GM23248 (cell line): Measurements from ENCODE around the gene MCOLN1. TPM values are rescaled to one million over a fixed set of nuclear protein-coding genes. Genes with fewer than 3 reads are reported as not detected.

Source experiments
- DNase-seq: peaks from one replicate; pipeline ENCODE4 v3.0.0-alpha.2; 2015
- H2AFZ ChIP-seq: fragments of 200-600 bp; sonication (generic); 2 replicates; pipeline ENCODE4 v1.6.1; 2016; ENCODE audit warnings: antibody characterized with exemption
- H3F3A ChIP-seq: fragments of 200-600 bp; sonication (generic); 2 replicates; pipeline ENCODE4 v1.6.1; 2016; ENCODE audit warnings: mild to moderate bottlenecking, antibody characterized with exemption, mixed run types; ENCODE audit not compliant: insufficient read depth
- H3K27ac ChIP-seq: fragments of 200-600 bp; sonication (generic); 2 replicates; pipeline ENCODE4 v1.5.1; 2016; ENCODE audit warnings: mild to moderate bottlenecking
- H3K27me3 ChIP-seq: fragments of 200-600 bp; sonication (generic); replicated peaks from 2 replicates; pipeline ENCODE4 v1.6.1; 2016; ENCODE audit warnings: mild to moderate bottlenecking; ENCODE audit not compliant: insufficient read depth
- H3K36me3 ChIP-seq: fragments of 200-600 bp; sonication (generic); 2 replicates; pipeline ENCODE4 v1.6.1; 2016; ENCODE audit warnings: low read depth, mild to moderate bottlenecking
- H3K4me1 ChIP-seq: fragments of 200-600 bp; sonication (generic); 2 replicates; pipeline ENCODE4 v1.6.1; 2016; ENCODE audit warnings: mild to moderate bottlenecking; ENCODE audit not compliant: insufficient read depth
- H3K4me2 ChIP-seq: fragments of 200-600 bp; sonication (generic); one replicate; pipeline ENCODE4 v1.6.1; 2016; ENCODE audit warnings: mild to moderate bottlenecking; ENCODE audit not compliant: unreplicated experiment
- H3K4me3 ChIP-seq: fragments of 200-600 bp; sonication (generic); 2 replicates; pipeline ENCODE4 v1.5.1; 2016; ENCODE audit warnings: mild to moderate bottlenecking
- H3K79me2 ChIP-seq: fragments of 200-600 bp; sonication (generic); 2 replicates; pipeline ENCODE4 v1.6.1; 2016; ENCODE audit warnings: mild to moderate bottlenecking; ENCODE audit not compliant: insufficient read depth
- H3K9ac ChIP-seq: fragments of 200-600 bp; sonication (generic); 2 replicates; pipeline ENCODE4 v1.6.1; 2016; ENCODE audit warnings: mild to moderate bottlenecking
- H3K9me2 ChIP-seq: fragments of 200-600 bp; sonication (generic); 2 replicates; pipeline ENCODE4 v1.6.1; 2016; ENCODE audit warnings: mixed run types, mild to moderate bottlenecking, moderate library complexity; ENCODE audit not compliant: insufficient read depth
- H3K9me3 ChIP-seq: fragments of 200-600 bp; sonication (generic); one replicate; pipeline ENCODE4 v1.6.1; 2017; ENCODE audit warnings: low read depth
- H4K20me1 ChIP-seq: fragments of 200-600 bp; sonication (generic); 2 replicates; pipeline ENCODE4 v1.6.0; 2016; ENCODE audit not compliant: insufficient read depth
- EZH2 ChIP-seq: fragments of 200-600 bp; sonication (generic); IDR thresholded peaks from 2 replicates; pipeline ENCODE4 v1.6.1; 2018; ENCODE audit warnings: antibody characterized with exemption, mild to moderate bottlenecking; ENCODE audit not compliant: insufficient read depth, poor library complexity, severe bottlenecking
- EZH2phosphoT487 ChIP-seq: fragments of 200-600 bp; sonication (generic); IDR thresholded peaks from 2 replicates; pipeline ENCODE4 v1.6.1; 2018; ENCODE audit warnings: antibody characterized with exemption, moderate library complexity, mild to moderate bottlenecking, low read depth; ENCODE audit not compliant: insufficient read depth
- WGBS, 2 experiments: methylation state at CpG; one replicate each; pipeline ENCODE4 v1.1.6; 2015 to 2017; ENCODE audit warnings: low lambda C conversion rate in 2 of 2, low coverage in 1 of 2; ENCODE audit errors: missing lambda C conversion rate in 2 of 2; 5-methylcytosine and 5-hydroxymethylcytosine counted together
- in situ Hi-C: fragments of 300-500 bp; cut with MboI; formaldehyde crosslinking; loops from 2 replicates; pipeline ENCODE4 v1.15.0; 2020
- polyA plus RNA-seq: library from polyadenylated mRNA; unstranded; fragments of >200 nt; fragmentation: Nextera tagmentation; extraction: Ambion mirVana; gene quantifications from 2 replicates; pipeline ENCODE4 v1.2.1, GENCODE V29; 2016
- total RNA-seq: library from RNA; depleted of rRNA; stranded (reverse); fragments of >200 nt; shearing (Covaris generic); gene quantifications from 2 replicates; pipeline ENCODE4 v1.2.3, GENCODE V29; 2014; rRNA removed

MCOLN1 gene
- total RNA-seq, result 4.9 and 5.9 TPM in 2 replicates
- polyA plus RNA-seq, result 28.6 TPM in 2 replicates

DNA sequence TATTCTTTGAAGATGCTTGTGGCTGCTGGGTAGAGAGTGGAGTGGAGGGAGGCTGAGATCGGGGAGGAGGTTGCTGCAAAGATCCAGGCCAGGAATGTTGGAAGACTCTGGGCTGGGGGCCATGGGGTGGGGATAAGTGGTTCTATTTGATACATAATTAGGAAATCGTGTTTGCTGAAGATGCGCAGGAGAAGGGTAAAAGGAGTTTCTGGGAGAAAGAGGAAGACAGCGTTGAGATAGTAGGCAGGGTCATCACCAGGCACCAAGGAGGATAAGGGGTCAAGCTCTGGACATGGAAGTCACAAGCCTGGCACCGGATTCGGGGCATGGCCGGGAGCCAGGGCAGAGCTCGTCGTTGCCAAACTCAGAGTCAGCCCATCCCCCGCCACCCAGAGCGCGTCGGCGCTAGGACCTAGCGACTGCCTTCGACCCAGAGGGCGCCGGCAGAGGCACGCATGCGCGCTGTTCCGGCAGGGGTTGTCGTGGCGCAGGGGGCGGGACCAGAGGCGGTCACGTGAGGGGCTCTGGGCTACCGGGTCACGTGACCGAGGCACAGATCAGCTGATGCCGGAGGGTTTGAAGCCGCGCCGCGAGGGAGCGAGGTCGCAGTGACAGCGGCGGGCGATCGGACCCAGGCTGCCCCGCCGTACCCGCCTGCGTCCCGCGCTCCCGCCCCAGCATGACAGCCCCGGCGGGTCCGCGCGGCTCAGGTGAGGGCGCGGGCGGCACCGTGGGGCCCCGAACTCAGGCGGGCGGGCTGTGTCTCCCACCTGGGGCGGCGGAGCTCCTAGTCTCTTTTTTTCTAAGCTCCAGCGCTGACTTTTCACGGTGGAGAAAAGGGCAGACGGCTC is at the start of gene MCOLN1:
Gene MCOLN1, plus strand, starts transcription at position 553 of the 851 bp plus-strand sequence. Its CDS starts 127 bp downstream, at position 680.
- Histone ChIP-seq H3F3A (no peaks in the 10 kb centered on the region; the same call in 1 of the 2 replicates), H4K20me1 (no peaks in the 10 kb centered on the region), H3K4me3 (peak within 1 kb of the TSS; percentile 77), H3K79me2 (peaks cover 24% of the 10 kb centered on the region), H3K27me3 (no peaks in the 10 kb centered on the region), H2AFZ (peak within 1 kb of the TSS; percentile 79), H3K36me3 (no peaks in the 10 kb centered on the region), H3K27ac (peak within 1 kb of the TSS; percentile 16; the same call in 1 of the 2 replicates), H3K4me1 (peaks cover 8% of the 10 kb centered on the region), H3K9ac (peak within 1 kb of the TSS; percentile 86), H3K9me3 (no peaks in the 10 kb centered on the region), H3K9me2 (no peaks in the 10 kb centered on the region), H3K4me2 (peak within 1 kb of the TSS; percentile 95)
- in situ Hi-C loops, result no loop called here
- WGBS, 2 experiments, result 1 to 2% methylated on average over 50 to 57 of the region's 65 CpGs
- DNase-seq, result peak; percentile 100
- TF ChIP-seq EZH2phosphoT487 (no peak), EZH2 (no peak)

DNA sequence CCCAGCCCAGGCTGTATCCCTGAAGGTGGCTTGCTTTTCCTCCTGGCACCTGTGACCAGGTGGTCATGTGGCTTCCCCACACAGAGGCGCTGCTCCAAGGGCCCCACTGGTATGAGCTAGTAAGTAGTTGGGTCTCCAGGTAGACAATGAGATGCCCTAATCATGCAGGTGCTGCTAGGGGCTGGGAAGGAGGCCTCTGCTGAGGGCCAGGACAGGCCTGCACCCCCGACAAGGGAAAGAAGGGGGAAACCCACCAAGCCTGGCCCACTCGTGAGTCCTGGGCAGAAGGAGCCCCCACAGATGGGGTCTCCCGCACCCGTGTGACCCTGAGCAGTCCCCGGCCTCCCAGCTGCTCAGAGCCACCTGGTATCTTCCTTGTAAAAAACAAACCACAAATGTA is 46.8 kb upstream of the MCOLN1 start:
- Histone ChIP-seq H3K27ac (no peak overlapping the region), H3K9ac (no peak overlapping the region), H3K4me3 (no peak overlapping the region), H3K4me1 (peaks cover 13% of the 10 kb centered on the region), H2AFZ (no peak overlapping the region), H4K20me1 (no peaks in the 10 kb centered on the region), H3K9me2 (no peaks in the 10 kb centered on the region), H3F3A (no peaks in the 10 kb centered on the region), H3K27me3 (no peaks in the 10 kb centered on the region), H3K9me3 (no peaks in the 10 kb centered on the region), H3K36me3 (no peaks in the 10 kb centered on the region), H3K4me2 (no peak overlapping the region), H3K79me2 (no peaks in the 10 kb centered on the region)
- 90 to 100% methylated on average over 4 to 6 of the region's 6 CpGs for WGBS, 2 experiments
- in situ Hi-C loops, result no loop called here
- no peak for TF ChIP-seq EZH2
- TF ChIP-seq EZH2phosphoT487, result no peak
- no peak for DNase-seq

DNA sequence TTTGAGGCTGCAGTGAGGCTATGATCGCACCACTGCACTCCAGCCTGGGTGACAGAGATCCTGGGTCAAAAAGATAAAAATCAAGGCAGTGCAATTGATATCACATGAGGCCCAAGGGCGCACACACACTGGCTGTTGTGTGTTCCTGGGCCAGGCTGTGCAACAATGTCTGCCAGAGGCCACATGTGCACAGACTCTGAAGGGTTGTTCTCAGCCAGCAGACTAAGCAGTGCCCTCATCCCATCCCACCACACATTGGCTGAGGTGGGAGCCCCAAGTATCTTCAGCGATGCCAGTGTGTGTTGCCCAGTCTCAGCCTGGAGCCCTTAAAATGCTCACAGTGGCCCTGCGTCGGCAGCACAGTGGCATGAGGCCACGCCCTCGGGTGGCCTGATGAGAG is 46.2 kb upstream of the MCOLN1 start:
- no peaks in the 10 kb centered on the region for H3F3A ChIP-seq
- H3K9me2 ChIP-seq, result no peaks in the 10 kb centered on the region
- WGBS, 2 experiments, result 48 to 59% methylated on average over 7 of the region's 7 CpGs
- no peaks in the 10 kb centered on the region for H3K79me2 ChIP-seq
- no peaks in the 10 kb centered on the region for H3K27me3 ChIP-seq
- H3K4me3 ChIP-seq, result no peak overlapping the region
- TF ChIP-seq EZH2phosphoT487 (no peak), EZH2 (no peak)
- H2AFZ ChIP-seq, result no peak overlapping the region
- in situ Hi-C loops, result no loop called here
- no peak for DNase-seq
- H3K9me3 ChIP-seq, result no peaks in the 10 kb centered on the region
- peaks cover 13% of the 10 kb centered on the region for H3K4me1 ChIP-seq
- no peak overlapping the region for H3K9ac ChIP-seq
- H3K4me2 ChIP-seq, result no peak overlapping the region
- H4K20me1 ChIP-seq, result no peaks in the 10 kb centered on the region
- no peaks in the 10 kb centered on the region for H3K36me3 ChIP-seq
- H3K27ac ChIP-seq, result no peak overlapping the region

DNA sequence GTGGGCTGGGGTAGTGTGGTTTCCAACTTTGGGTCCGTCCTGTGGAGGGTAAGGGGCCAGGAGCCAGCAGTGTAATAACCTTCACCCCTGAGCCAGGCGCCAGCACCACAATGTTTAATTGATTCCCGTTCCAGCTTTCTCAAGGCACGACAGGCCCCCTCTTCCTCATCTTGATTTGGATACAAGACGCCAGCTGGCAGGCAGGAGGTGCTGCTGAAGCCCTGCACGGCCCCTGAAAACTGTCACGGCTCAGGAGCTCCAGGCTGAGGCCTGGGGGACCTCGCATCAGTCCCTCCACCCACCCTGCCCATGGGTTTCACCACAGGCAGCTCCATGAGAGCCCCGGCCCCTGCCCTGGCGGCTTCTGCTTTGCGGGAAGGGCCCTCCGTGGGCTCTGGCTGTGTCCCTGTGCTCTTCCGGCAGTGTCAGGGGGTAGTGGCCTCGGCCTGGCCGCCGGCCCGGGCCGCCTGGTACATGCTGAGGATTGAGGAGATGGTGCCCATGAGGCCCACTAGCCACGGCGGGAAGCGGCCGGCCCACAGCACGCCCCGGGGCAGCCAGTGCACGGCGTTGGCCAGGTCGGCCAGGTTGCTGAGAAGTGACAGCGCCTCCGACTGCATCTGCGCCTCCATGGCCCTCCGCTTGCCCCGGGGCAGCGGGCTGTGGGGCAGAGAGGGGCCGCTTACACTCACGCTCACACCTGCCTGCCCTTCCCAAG is 45.5 kb upstream of the MCOLN1 start:
- no peaks in the 10 kb centered on the region for H3K9me2 ChIP-seq
- WGBS, 2 experiments, result 71 to 72% methylated on average over 22 to 35 of the region's 35 CpGs
- TF ChIP-seq EZH2, result no peak
- no peaks in the 10 kb centered on the region for H3K79me2 ChIP-seq
- H2AFZ ChIP-seq, result no peak overlapping the region
- H3K27me3 ChIP-seq, result no peaks in the 10 kb centered on the region
- H3K36me3 ChIP-seq, result no peaks in the 10 kb centered on the region
- in situ Hi-C loops, result no loop called here
- H3K4me1 ChIP-seq, result peaks cover 13% of the 10 kb centered on the region
- no peak overlapping the region for H3K4me3 ChIP-seq
- no peaks in the 10 kb centered on the region for H3K9me3 ChIP-seq
- DNase-seq, result no peak
- H4K20me1 ChIP-seq, result no peaks in the 10 kb centered on the region
- no peaks in the 10 kb centered on the region for H3F3A ChIP-seq
- no peak overlapping the region for H3K27ac ChIP-seq
- no peak overlapping the region for H3K9ac ChIP-seq
- H3K4me2 ChIP-seq, result no peak overlapping the region
